PC-9 (cell line): Measurements from ENCODE around the gene OR4D9.

Experiments
- CTCF ChIP-seq: fragments of 200-600 bp; sonication (generic); conservative IDR thresholded peaks from 2 replicates; pipeline ENCODE4 v1.6.1; 2017; ENCODE audit warnings: mixed run types, antibody characterized with exemption, mild to moderate bottlenecking, moderate library complexity
- EZH2 ChIP-seq: fragments of 200-600 bp; sonication (generic); IDR thresholded peaks from 2 replicates; pipeline ENCODE4 v1.8.0; 2017; ENCODE audit warnings: antibody characterized with exemption, low read depth

GRCh38 chr11:59552844-59553243 lies 41.5 kb downstream of the OR4D9 start:
- TF ChIP-seq CTCF (no peak), EZH2 (no peak)
